Astrocyte (in vitro differentiated cells and primary cell): ENCODE data around the gene ANKRD29. TPM values are rescaled to one million over a fixed set of nuclear protein-coding genes. Genes with fewer than 3 reads are reported as not detected.

Experiments
- DNase-seq: peaks from one replicate; pipeline ENCODE4 v3.0.0-alpha.2; 2010; ENCODE audit warnings: low read depth
- FAIRE-seq: peaks from 2 replicates; lab custom pipeline; 2011; peaks lifted over from hg19 to GRCh38; lab: Jason Lieb, UNC
- H2AFZ ChIP-seq: 2 replicates; pipeline ENCODE4 v1.6.0; 2012; ENCODE audit warnings: low read depth, low read length, inconsistent platforms
- H3K27ac ChIP-seq: 2 replicates; pipeline ENCODE4 v1.5.1; 2011; ENCODE audit warnings: low read depth, low read length, inconsistent platforms
- H3K27me3 ChIP-seq: 2 replicates; pipeline ENCODE4 v1.6.0; 2011; ENCODE audit warnings: low read length, inconsistent platforms; ENCODE audit not compliant: insufficient read depth
- H3K36me3 ChIP-seq: 2 replicates; pipeline ENCODE4 v1.5.1; 2011; ENCODE audit warnings: low read length, inconsistent platforms; ENCODE audit not compliant: insufficient read depth
- H3K4me1 ChIP-seq: 2 replicates; pipeline ENCODE4 v1.5.1; 2011; ENCODE audit warnings: low read length, inconsistent platforms; ENCODE audit not compliant: insufficient read depth
- H3K4me2 ChIP-seq: 2 replicates; pipeline ENCODE4 v1.6.0; 2012; ENCODE audit warnings: low read length, inconsistent platforms
- H3K4me3 ChIP-seq: 2 replicates; pipeline ENCODE4 v1.5.1; 2011; ENCODE audit warnings: low read depth, mild to moderate bottlenecking, low read length, inconsistent platforms; ENCODE audit not compliant: insufficient read depth
- H3K79me2 ChIP-seq: 2 replicates; pipeline ENCODE4 v1.6.0; 2012; ENCODE audit warnings: mild to moderate bottlenecking, low read length, inconsistent platforms; ENCODE audit not compliant: insufficient read depth
- H3K9ac ChIP-seq: 2 replicates; pipeline ENCODE4 v1.6.0; 2012; ENCODE audit warnings: mild to moderate bottlenecking, low read length, inconsistent platforms
- H3K9me3 ChIP-seq: 2 replicates; pipeline ENCODE4 v1.5.1; 2012; ENCODE audit warnings: low read depth, mild to moderate bottlenecking, low read length, inconsistent platforms; ENCODE audit not compliant: insufficient read depth
- H4K20me1 ChIP-seq: 2 replicates; pipeline ENCODE4 v1.6.0; 2012; ENCODE audit warnings: low read length, inconsistent platforms; ENCODE audit not compliant: insufficient read depth
- H3K27ac Mint-ChIP-seq: one replicate; pipeline ENCODE4 v1.8.0; 2021; ENCODE audit warnings: mild to moderate bottlenecking, mixed read lengths; ENCODE audit not compliant: unreplicated experiment
- H3K27me3 Mint-ChIP-seq: one replicate; pipeline ENCODE4 v1.8.0; 2021; ENCODE audit warnings: low read depth, mixed read lengths; ENCODE audit not compliant: unreplicated experiment
- H3K36me3 Mint-ChIP-seq: one replicate; pipeline ENCODE4 v1.8.0; 2021; ENCODE audit warnings: low read depth, mixed read lengths; ENCODE audit not compliant: unreplicated experiment
- H3K4me1 Mint-ChIP-seq: one replicate; pipeline ENCODE4 v1.8.0; 2021; ENCODE audit warnings: low read depth, mixed read lengths; ENCODE audit not compliant: unreplicated experiment
- H3K4me3 Mint-ChIP-seq: one replicate; pipeline ENCODE4 v1.8.0; 2021; ENCODE audit warnings: mild to moderate bottlenecking, moderate library complexity, mixed read lengths; ENCODE audit not compliant: unreplicated experiment
- H3K9me3 Mint-ChIP-seq: one replicate; pipeline ENCODE4 v1.8.0; 2021; ENCODE audit warnings: mild to moderate bottlenecking, mixed read lengths; ENCODE audit not compliant: unreplicated experiment
- EZH2 ChIP-seq: IDR thresholded peaks from 2 replicates; pipeline ENCODE4 v1.6.1; 2012; ENCODE audit warnings: mild to moderate bottlenecking, low read length, inconsistent platforms; ENCODE audit not compliant: insufficient read depth
- total RNA-seq: library from RNA; stranded (reverse); gene quantifications from 2 replicates; pipeline ENCODE4 v1.2.1, GENCODE V29; 2021
- TF ChIP-seq, protein P1 (sequence below): IDR thresholded peaks from 2 replicates; pipeline ENCODE4 v1.5.1; 2011; ENCODE audit warnings: low read depth, mild to moderate bottlenecking, inconsistent platforms, low read length, moderate library complexity; ENCODE audit not compliant: insufficient read depth

ANKRD29 gene
- total RNA-seq, 1 donor from 2014 or later: 0.75 TPM

DNA sequence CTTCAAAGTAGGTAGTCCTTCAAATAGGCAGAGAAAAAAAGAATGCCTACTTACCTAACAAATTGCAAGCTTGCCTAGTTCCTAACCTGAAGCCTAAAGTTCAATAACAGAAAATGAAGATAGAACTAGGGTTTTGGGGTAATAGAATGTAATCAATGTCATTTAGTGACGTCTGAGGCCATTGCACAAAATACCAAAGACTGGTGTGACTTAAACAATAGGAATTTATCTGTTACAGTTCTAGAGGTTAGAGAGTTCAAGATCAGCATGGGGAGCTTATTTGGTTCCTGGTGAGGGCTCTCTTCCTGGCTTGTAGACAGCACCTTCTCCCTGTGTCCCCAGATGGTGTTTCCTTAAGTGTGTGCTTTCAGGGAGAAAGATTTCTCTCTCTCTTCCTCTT lies 71.7 kb downstream of the ANKRD29 start:
- no peak overlapping the region for H3K4me3 Mint-ChIP-seq
- DNase-seq (no peak), FAIRE-seq (peak; percentile 20)
- Histone ChIP-seq H4K20me1 (no peaks in the 10 kb centered on the region), H3K4me3 (no peak overlapping the region), H3K4me2 (no peak overlapping the region), H3K79me2 (peaks cover 1% of the 10 kb centered on the region), H3K27me3 (no peaks in the 10 kb centered on the region), H3K9ac (no peak overlapping the region), H3K4me1 (peaks cover 10% of the 10 kb centered on the region), H3K9me3 (no peaks in the 10 kb centered on the region), H3K27ac (no peak overlapping the region), H2AFZ (no peak overlapping the region), H3K36me3 (no peaks in the 10 kb centered on the region)
- peaks cover 3% of the 10 kb centered on the region for H3K27me3 Mint-ChIP-seq
- TF ChIP-seq EZH2: no peak
- TF ChIP-seq, protein P1, sequence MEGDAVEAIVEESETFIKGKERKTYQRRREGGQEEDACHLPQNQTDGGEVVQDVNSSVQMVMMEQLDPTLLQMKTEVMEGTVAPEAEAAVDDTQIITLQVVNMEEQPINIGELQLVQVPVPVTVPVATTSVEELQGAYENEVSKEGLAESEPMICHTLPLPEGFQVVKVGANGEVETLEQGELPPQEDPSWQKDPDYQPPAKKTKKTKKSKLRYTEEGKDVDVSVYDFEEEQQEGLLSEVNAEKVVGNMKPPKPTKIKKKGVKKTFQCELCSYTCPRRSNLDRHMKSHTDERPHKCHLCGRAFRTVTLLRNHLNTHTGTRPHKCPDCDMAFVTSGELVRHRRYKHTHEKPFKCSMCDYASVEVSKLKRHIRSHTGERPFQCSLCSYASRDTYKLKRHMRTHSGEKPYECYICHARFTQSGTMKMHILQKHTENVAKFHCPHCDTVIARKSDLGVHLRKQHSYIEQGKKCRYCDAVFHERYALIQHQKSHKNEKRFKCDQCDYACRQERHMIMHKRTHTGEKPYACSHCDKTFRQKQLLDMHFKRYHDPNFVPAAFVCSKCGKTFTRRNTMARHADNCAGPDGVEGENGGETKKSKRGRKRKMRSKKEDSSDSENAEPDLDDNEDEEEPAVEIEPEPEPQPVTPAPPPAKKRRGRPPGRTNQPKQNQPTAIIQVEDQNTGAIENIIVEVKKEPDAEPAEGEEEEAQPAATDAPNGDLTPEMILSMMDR: no peak
- peaks cover 5% of the 10 kb centered on the region for H3K4me1 Mint-ChIP-seq
- H3K36me3 Mint-ChIP-seq: no peaks in the 10 kb centered on the region
- no peak overlapping the region for H3K27ac Mint-ChIP-seq
- no peaks in the 10 kb centered on the region for H3K9me3 Mint-ChIP-seq

DNA sequence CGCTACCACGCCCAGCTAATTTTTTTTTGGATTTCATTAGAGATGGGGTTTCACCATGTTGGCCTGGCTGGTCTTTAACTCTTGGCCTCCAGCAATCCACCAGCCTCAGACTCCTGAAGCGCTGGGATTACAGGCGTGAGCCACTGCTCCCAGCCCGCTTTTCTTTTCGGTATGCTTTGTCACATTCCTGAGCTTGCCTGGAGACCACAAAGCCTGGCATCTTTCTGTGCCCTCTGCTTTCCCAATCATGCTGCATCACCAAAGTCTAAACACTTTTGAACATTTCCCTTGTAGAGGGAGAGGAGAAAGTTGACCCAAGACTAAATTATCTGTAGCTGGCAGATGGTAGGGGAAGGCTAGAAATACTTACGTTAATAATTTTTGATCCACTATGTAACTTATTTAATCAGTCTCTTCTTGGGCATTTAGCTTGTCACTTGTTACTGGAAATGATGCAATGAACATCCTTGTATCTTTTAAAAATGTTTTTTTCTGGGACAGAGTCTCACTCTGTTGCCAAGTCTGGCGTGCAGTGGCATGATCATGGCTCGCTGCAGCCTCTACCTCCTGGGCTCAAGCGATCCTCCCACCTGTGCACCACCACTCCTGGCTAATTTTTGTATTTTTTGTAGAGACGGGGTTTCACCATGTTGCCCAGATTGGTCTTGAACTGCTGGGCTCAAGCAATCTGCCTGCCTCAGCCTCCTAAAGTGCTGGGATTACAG lies 73.7 kb downstream of the ANKRD29 start:
- peaks cover 3% of the 10 kb centered on the region for H3K27me3 Mint-ChIP-seq
- Histone ChIP-seq H3K4me2 (no peak overlapping the region), H3K9ac (no peak overlapping the region), H3K4me3 (no peak overlapping the region), H3K79me2 (peaks cover 19% of the 10 kb centered on the region), H2AFZ (no peak overlapping the region), H3K36me3 (no peaks in the 10 kb centered on the region), H3K9me3 (no peaks in the 10 kb centered on the region), H3K4me1 (peaks cover 19% of the 10 kb centered on the region), H4K20me1 (peaks cover 7% of the 10 kb centered on the region), H3K27me3 (no peaks in the 10 kb centered on the region), H3K27ac (no peak overlapping the region)
- peak overlapping the region; percentile 69 for H3K27ac Mint-ChIP-seq
- no peak for FAIRE-seq
- no peaks in the 10 kb centered on the region for H3K9me3 Mint-ChIP-seq
- DNase-seq: peak; percentile 37
- TF ChIP-seq EZH2: no peak
- TF ChIP-seq, protein P1: no peak
- peaks cover 10% of the 10 kb centered on the region for H3K4me1 Mint-ChIP-seq
- no peak overlapping the region for H3K4me3 Mint-ChIP-seq
- no peaks in the 10 kb centered on the region for H3K36me3 Mint-ChIP-seq

DNA sequence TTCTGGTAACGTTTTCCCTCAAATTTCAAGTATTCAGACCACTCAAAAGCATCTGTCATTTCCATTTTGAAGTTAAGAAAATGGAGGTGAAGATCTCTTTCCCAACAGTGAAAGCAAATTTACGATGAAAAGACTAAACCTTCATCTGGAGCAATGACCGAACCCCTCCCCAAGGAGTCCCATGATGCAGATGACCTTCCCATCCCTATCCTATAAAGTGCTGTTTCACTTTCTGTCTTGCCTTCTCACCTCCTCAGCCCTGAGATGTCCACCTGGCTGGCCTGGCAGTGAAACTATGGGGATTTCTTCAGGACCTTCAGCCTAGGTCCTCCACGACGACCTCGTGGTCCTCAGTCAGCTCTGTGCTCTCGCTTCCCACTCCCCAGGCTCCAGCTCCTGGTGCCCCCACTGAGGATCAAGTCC lies 75.5 kb downstream of the ANKRD29 start:
- peak overlapping the region; percentile 74 for H3K4me3 Mint-ChIP-seq

More for the DNA sequence above, 75.5 kb downstream of the ANKRD29 start:
- H3K4me2 ChIP-seq: peak overlapping the region; percentile 97
- H3K27me3 Mint-ChIP-seq: peaks cover 3% of the 10 kb centered on the region
- no peaks in the 10 kb centered on the region for H3K36me3 Mint-ChIP-seq
- no peak overlapping the region for H3K27ac ChIP-seq
- H3K27me3 ChIP-seq: no peaks in the 10 kb centered on the region
- peaks cover 14% of the 10 kb centered on the region for H3K4me1 ChIP-seq
- H3K9me3 ChIP-seq: no peaks in the 10 kb centered on the region
- no peaks in the 10 kb centered on the region for H3K9me3 Mint-ChIP-seq
- peaks cover 16% of the 10 kb centered on the region for H3K4me1 Mint-ChIP-seq
- H3K36me3 ChIP-seq: no peaks in the 10 kb centered on the region
- peaks cover 25% of the 10 kb centered on the region for H4K20me1 ChIP-seq
- no peak for DNase-seq
- H3K4me3 ChIP-seq: peak overlapping the region; percentile 92
- no peak for FAIRE-seq
- TF ChIP-seq, protein P1: no peak
- TF ChIP-seq EZH2: no peak
- H3K79me2 ChIP-seq: peaks cover 37% of the 10 kb centered on the region
- peak overlapping the region; percentile 98 for H3K9ac ChIP-seq
- peak overlapping the region; percentile 8 for H3K27ac Mint-ChIP-seq
- H2AFZ ChIP-seq: peak overlapping the region; percentile 37
